GM15510 (cell line): ENCODE data around the gene NAP1L4.

Experiments
- POLR2A ChIP-seq: IDR thresholded peaks from 3 replicates; pipeline ENCODE4 v1.6.1; 2011; ENCODE audit warnings: borderline replicate concordance; ENCODE audit not compliant: insufficient read length; ENCODE audit errors: extremely low read depth

NAP1L4 gene

GRCh38 chr11:3000032-3000961 lies 8.2 kb upstream of the NAP1L4 start:
- TF ChIP-seq POLR2A, result no peak

- no peak for TF ChIP-seq POLR2A
These were observed 7.4 kb upstream of the NAP1L4 start for GRCh38 chr11:2999464-2999998.

DNA sequence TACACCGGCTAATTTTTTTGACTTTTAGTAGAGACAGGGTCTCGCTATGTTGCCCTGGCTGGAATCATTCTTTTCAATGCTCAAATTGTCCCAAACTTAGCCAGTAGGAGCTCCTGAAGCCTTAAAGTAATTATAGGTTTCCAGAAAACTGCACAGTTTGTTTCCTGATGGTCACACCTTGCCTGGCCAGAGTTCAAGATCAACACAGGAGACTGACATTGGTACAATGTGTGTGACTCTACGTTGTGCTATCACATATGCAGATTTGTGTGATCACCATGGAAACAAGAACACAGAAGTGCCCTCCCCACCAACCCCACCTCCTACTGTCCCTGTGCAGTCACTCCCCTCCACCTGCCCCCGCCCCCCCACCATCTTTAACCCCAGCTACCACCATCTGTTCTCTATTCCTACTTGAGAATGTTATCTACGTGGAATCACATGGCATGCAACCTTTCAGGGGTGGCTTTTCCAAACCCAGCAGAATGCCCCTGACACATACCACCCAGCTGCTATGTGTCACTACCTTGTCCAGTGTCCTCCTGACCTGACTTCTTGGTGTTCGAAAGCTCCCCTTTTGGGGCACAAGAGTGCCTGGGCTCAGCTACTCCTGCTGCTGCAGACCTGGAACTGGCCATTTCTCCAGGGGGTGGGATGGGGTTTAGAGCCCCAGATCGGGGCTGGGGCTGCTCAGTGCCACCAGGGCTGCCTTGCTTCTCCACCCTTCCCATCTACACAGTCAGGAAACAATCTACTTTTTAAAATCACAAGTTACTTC lies 6.1 kb upstream of the NAP1L4 start:
- no peak for TF ChIP-seq POLR2A

- TF ChIP-seq POLR2A, result no peak
These were observed 5.3 kb upstream of the NAP1L4 start for GRCh38 chr11:2997406-2997805.

- TF ChIP-seq POLR2A, result no peak
These were observed 4.8 kb upstream of the NAP1L4 start for GRCh38 chr11:2996976-2997375.

GRCh38 chr11:2995893-2996554 lies 3.9 kb upstream of the NAP1L4 start:
- no peak for TF ChIP-seq POLR2A

GRCh38 chr11:2995031-2995561 lies 3.0 kb upstream of the NAP1L4 start:
- no peak for TF ChIP-seq POLR2A

GRCh38 chr11:2994336-2994730 lies 2.2 kb upstream of the NAP1L4 start:
- no peak for TF ChIP-seq POLR2A

GRCh38 chr11:2992997-2993325 lies 832 bp upstream of the NAP1L4 start:
- TF ChIP-seq POLR2A, result no peak

- no peak for TF ChIP-seq POLR2A
These were observed 486 bp downstream of the NAP1L4 start for GRCh38 chr11:2991452-2992233.

DNA sequence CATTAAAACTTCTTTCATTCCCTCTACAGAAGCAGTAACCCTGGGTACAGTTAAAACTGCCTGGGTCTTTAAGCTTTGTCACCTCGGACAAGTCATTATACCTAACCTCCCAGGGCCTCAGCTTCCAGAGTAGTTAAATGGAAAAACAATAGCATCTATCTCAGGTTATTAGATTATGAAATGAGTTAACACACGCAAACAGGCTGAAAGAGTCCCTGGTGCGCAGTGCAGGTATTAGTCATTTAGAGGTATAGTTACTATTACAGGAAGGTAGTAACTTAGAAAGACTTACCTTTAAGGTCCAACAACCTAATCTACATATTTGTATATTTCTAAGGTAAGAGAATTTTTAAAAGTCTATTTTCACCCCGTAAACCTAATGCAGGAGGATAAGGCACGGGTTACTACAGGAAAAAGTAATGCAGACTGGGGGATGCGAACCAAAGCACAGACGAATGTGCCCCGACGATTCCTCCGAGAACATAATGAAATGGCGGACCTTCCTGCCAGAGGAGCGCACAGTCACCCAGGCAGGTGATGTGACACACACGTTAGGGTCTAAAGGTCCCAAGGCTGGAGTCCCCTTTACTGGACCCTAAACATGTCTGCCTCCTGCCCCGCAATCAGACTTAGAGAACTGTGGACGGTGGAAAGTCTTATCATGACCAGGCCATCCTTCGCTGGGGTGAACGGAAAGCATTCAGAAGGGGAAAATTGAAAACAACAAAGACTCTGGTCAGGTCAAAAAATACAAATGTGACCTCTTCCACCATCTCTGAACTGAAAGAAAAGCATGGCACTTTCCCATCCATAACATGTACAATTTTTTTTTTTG lies 1.3 kb downstream of the NAP1L4 start:
- no peak for TF ChIP-seq POLR2A

GRCh38 chr11:2989551-2989950 lies 2.6 kb downstream of the NAP1L4 start:
- TF ChIP-seq POLR2A, result no peak

GRCh38 chr11:2989006-2989405 lies 3.1 kb downstream of the NAP1L4 start:
- TF ChIP-seq POLR2A, result no peak
